ENCODE results near the gene RFC5.

- TF ChIP-seq POLR2A (IDR thresholded peaks at IDR 0.05) (no peak), CTCF (IDR thresholded peaks at IDR 0.05) (no peak), POLR2AphosphoS5 (IDR thresholded peaks at IDR 0.05; ENCODE audit: insufficient read depth in 1 of 2, low read depth in 1 of 2) (no peak)
Measured at GRCh38 chr12:118032188-118032587, 15.7 kb downstream of the RFC5 start.

All from vagina (tissue), 2 donors.